HG03460 (cell line): ENCODE results near the gene GSAP.
"Not testable (repeated sequence)": the region's sequence is repeated elsewhere in the genome, so short reads cannot be mapped to it uniquely, and the experiment has no call there.

Experiments used
- ATAC-seq: cut with Tn5 transposase; IDR thresholded peaks from one replicate; pipeline ENCODE4 v1.9.1; 2021; ENCODE audit not compliant: unreplicated experiment

Gene GSAP

DNA sequence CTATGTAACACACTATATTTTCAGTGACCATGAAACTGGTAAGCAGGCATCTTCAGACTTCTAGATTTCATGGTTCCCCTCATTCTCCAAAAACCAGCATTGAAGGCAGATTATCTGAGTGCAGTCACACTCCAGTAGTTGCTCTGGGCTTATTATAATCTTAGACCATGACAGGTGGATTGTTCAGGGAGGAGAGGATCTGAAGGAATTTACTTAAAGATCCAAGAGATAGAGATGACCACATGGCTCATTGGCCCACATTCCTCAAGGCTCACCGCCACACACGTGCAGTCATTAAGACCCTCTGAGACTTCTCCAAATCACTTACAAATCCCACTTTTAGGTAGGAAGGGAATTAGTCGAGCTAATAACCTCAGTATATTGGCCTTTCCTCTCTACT lies 55.2 kb downstream of the GSAP start:
- ATAC-seq, result no peak

DNA sequence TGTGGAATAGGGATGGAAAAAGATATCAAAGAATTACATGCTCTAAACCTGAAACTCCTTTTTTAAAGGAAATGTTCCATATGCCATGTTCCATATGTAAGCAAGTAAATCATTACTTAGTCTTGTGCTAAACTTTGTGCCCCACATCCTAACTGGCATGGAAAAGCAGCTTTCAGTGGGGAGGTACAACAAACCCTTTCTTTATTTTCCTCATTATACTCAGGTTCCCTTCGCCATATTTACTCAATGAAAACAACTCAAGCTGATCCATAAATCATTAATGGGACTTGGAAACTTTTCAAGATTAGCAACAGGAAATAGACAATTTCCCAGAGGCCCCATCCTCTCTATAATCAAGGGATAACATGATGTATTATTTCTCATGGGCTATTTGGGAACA lies 56.0 kb downstream of the GSAP start:
- no peak for ATAC-seq

DNA sequence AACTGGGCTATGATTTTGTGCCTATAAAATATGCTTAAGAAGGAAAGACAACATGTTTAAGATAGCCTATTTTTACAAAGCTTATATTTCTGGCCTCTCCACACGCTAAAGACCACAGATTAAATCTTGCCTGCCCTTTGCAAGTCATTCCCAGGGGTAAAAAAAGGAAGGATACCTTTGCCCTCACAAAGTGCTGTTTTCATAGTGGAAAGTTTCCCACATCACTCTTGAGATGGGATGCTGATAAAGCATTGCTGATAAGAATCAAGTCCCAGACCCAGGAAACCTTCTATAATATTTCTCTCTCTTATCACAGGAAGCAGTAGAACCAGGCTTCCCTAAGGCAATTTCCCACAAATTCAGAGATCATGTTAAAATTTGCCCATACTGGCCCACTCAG lies 56.5 kb downstream of the GSAP start:
- ATAC-seq, result no peak

DNA sequence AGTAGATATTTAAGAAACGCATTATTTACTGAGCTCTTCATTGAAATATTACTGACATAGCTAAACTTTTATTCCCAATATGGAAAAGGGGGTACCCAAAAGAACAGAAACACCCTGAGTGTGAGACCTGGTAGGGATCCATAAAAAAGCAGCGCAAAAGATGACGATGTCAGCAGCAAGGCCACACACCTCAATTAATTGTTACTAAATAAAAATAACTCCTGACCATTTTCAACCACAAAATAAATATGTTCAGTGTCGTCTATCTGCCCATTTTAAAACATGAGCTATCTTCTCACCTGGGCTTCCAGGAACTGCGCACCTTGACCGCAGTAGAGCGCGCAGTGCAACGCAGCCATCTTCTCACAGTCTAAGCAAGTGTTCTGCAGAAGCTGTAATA lies 61.2 kb downstream of the GSAP start:
- ATAC-seq, result no peak

DNA sequence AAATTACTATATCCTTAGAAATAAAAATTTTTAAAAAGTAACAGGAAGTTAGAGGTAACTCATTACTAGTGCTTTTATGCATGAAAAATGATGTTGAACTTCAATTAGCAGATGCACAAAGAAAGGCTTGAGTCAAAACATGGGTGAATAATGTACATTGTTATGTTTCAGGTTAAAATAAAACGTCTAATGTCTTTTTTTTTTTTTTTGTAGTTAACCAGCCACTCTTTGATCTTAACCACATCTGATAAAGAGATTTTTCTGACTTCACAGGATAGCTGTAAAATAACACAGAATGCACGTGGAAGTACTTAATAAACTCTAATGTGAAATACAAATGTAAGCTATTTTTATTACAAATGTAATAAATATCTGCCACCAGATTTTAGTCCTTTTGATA lies 61.7 kb downstream of the GSAP start:
- no peak for ATAC-seq

DNA sequence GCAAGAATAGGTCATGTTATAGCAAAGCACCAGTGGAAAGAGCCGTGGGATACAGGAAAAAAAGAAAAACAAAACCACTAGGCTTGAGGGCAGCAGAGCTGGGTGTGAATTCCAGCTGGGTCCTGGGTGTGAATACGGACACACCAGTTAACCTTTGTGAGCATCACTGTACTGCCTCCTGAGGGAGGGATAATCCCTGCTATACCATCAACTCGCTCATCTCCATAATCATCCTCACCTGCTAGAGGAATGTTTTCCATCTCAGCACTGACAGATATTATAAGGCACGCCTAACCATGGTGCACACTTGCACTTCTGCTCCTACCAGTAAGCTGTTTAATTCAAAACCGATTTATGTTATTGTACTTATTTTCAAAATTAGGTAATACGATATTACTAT lies 62.2 kb downstream of the GSAP start:
- no peak for ATAC-seq

- no peak for ATAC-seq
Measured at GRCh38 chr7:77353407-77353721, 62.8 kb downstream of the GSAP start.

DNA sequence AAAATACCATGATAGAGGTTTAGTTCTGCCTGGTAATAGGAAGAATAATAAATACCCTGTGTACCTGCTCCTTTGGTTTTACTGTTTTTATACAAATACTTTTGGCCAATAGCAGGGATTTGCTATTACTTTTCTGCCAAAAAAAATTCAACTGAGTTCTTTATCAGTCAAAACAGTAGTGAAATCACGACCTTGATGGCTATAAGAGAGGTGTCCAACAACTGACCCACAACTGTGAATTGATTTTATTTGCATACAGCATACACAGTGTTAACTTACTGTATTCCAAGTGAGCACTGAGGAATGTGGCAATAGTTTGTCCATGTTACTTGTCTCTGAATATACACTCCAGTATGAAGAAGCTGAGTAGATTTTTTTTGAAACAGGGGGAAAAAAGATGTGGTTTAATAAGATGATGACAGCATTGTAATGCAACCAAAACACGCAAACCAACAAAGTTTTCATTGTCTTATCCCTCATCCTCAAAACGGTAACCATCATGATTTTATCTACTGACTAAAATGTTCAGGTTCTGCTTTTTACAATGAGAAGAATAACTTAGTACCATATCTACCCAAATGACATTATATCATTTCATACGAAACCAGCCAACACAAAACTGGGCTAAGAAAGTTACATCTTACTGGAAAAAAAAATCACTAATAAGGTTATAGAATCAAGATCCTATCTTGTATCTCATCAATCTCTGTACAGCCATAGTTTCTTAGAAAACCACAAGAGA lies 63.3 kb downstream of the GSAP start:
- no peak for ATAC-seq

DNA sequence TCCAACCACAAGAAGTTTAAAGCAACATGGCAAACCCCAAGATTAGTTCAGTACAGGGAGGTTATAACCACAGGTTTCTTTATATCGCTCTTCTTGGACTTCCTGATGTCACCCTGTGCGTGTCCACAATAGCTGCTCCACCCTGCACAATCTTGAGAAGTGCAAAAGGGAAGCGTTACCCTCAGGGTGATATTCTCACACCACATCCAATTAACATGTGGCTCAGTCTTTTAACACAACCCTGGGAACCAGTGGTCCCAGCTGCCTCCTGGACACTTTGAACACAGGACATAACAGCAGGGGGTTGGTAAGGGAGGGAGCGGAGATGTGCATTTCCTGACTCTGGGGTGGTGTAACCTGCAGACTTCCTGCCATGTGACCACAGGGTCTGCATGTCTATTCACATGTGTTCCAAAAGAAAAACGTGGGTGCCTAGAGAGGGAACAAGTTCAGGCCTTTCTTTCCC lies 64.6 kb downstream of the GSAP start:
- ATAC-seq, result peak; percentile 92

DNA sequence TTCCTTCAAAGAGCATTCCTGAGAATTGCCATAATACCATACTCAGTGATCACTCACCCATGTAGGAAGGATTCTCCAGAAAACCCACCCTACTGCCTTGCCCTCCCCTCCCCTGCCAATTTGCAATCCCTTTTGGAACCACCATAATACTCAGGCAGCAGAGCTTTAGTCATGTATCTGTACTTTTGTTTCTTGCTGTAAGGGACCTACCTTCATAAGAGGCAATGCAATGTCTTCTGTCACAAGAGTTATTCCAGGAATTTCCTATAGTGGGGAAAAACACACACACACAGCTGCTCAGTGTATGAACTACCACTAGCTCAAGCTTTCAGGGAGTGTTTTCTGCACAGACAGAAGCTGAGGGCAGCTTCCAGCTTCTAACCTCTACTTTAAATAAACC lies 67.0 kb downstream of the GSAP start:
- no peak for ATAC-seq

- no peak for ATAC-seq
Measured at GRCh38 chr7:77348371-77348813, 67.8 kb downstream of the GSAP start.

- ATAC-seq, result no peak
Measured at GRCh38 chr7:77346441-77346840, 69.7 kb downstream of the GSAP start.

DNA sequence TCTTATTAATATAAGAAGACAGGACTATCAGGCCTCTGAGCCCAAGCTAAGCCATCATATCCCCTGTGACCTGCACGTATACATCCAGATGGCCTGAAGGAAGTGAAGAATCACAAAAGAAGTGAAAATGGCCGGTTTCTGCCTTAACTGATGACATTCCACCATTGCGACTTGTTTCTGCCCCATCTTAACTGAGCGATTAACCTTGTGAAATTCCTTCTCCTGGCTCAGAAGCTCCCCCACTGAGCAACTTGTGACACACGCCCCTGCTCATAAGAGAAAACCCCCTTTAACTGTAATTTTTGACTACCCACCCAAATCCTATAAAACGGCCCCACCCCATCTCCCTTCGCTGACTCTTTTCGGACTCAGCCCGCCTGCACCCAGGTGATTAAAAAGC lies 70.7 kb downstream of the GSAP start:
- not testable (repeated sequence) for ATAC-seq

- ATAC-seq, result no peak
Measured at GRCh38 chr7:77339726-77340125, 76.4 kb downstream of the GSAP start.

GRCh38 chr7:77338883-77339629 lies 77.1 kb downstream of the GSAP start:
- ATAC-seq, result no peak

GRCh38 chr7:77338260-77338659 lies 77.9 kb downstream of the GSAP start:
- no peak for ATAC-seq

GRCh38 chr7:77337456-77337990 lies 78.6 kb downstream of the GSAP start:
- no peak for ATAC-seq

DNA sequence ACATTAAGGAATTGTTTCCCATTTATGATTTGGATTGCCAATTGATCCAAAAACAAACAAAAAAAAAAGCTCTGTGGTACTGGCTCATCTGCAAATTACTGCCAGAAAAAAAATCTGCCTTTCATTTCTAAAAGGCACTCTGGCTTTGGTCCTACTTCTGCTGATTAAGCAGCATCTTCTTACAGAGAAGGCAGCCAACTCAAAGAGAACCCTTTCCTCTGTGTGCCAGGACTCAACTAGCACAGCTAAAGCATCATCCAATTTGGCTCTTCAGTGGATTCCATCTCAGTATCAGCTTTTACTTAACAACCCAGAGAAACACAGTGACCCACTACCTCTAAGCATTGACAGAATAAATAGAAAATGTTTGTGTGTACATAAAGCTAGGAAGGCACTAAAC lies 80.6 kb downstream of the GSAP start:
- ATAC-seq, result no peak

DNA sequence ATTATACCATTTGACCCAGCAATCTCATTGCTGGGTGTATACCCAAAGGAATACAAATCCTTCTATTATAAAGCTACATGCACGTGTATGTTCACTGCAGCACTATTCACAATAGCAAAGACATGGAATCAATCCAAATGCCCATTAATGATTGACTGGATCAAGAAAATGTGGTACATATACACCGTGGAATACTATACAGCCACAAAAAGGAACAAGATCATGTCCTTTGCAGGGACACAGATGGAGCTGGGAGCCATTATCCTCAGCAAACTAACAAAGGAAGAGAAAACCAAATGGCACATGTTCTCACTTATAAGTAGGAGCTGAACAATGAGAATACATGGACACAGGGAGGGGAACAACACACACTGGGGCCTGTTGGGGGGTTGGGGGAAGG lies 82.1 kb downstream of the GSAP start:
- not testable (repeated sequence) for ATAC-seq

DNA sequence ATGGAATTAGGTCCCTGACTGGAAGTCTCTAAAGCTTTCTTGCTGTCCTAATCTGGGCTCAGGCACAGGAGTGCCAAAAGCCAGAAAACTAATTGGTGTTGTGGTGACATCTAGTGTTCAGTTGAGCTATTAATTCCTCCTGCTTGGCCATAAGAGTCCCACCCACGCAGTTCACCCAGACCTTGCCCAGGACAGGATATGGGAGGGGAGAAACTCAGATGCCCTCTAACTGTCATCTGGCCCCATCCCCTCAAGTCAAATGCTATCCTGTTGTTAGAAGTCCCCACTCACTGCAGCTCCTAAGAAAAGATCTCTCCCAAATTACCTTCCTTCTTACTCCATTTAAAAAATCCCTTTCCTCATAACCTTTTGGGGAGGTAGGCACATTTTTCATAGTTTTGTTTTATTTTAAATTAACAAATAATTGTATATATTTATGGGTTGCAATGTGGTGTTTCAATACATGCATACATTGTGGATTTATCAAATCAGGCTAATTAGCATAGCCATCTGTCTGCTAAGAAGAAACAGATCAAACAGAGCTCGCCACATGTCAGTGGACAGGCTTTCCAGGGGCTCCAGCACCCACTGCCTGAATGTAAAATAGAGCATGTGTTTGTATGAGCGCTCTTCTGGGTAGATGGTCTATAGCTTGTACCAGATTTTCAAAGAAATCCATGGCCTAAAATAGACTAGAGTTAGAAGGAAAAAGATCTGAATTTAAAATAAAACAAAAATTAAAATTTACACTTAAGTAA lies 84.0 kb downstream of the GSAP start:
- ATAC-seq, result peak; percentile 71

- peak; percentile 45 for ATAC-seq
Measured at GRCh38 chr7:77330169-77330882, 85.8 kb downstream of the GSAP start.
